Measurements from ENCODE around the gene ARHGAP24. TPM values are rescaled to one million over a fixed set of nuclear protein-coding genes. Genes with fewer than 3 reads are reported as not detected.

ARHGAP24 gene
- total RNA-seq, 1 experiment from 2014 or later = 1.3 TPM

GRCh38 chr4:85940151-85940550 lies 465.2 kb downstream of the ARHGAP24 start:
- H3K9ac ChIP-seq (ENCODE audit: low read length) = no peak overlapping the region
- H3K27me3 ChIP-seq (ENCODE audit: insufficient read depth, low read length) = no peaks in the 10 kb centered on the region
- H3K27ac ChIP-seq (ENCODE audit: low read depth, low read length) = no peak overlapping the region
- no peaks in the 10 kb centered on the region for H3K79me2 ChIP-seq (ENCODE audit: insufficient read depth, low read length)
- ChIA-PET RAD21 (ENCODE audit: low non-redundant PET in 1 of 2, low total read pairs in 2 of 2, uncharacterized antibody in 2 of 2, unreplicated experiment in 2 of 2) (no interaction called here), POLR2A (no interaction called here), CTCF (no interaction called here)
- intact Hi-C loops (cut with micrococcal nuclease) = no loop called here
- TF ChIP-seq EGR1 (IDR thresholded peaks at IDR 0.05; ENCODE audit: low read depth) = no peak
- TF ChIP-seq MAX (IDR thresholded peaks at IDR 0.05) = no peak
- TF ChIP-seq JUND (IDR thresholded peaks at IDR 0.05) = no peak
- TF ChIP-seq SRF (IDR thresholded peaks at IDR 0.05; ENCODE audit: low read depth) = no peak
- no peak for TF ChIP-seq ATF3 (IDR thresholded peaks at IDR 0.05)
- TF ChIP-seq SIN3A (IDR thresholded peaks at IDR 0.05; ENCODE audit: low read depth) = no peak
- TF ChIP-seq YY1 (IDR thresholded peaks at IDR 0.05; ENCODE audit: extremely low read depth, insufficient replicate concordance, low read depth, low read length) = no peak
- ATAC-seq (no peak), DNase-seq (ENCODE audit: low read depth, low spot score) (no peak)
- no peaks in the 10 kb centered on the region for H3K4me1 ChIP-seq (ENCODE audit: control insufficient read depth in 1 of 2, insufficient read depth in 2 of 2, low read length in 2 of 2)
- no peak overlapping the region for H2AFZ ChIP-seq (ENCODE audit: low read depth, low read length, poor library complexity, severe bottlenecking)
- H3K4me2 ChIP-seq (ENCODE audit: low read length) = no peak overlapping the region
- no peak overlapping the region for H3K4me3 ChIP-seq (replicated peaks in 1 of 2; ENCODE audit: low read depth in 1 of 2, low read length in 2 of 2)
- H3K36me3 ChIP-seq (ENCODE audit: control insufficient read depth in 1 of 2, insufficient read depth in 2 of 2, low read length in 2 of 2) = no peaks in the 10 kb centered on the region
- no peaks in the 10 kb centered on the region for H3K9me2 ChIP-seq (ENCODE audit: insufficient read depth)
- no peaks in the 10 kb centered on the region for H3K9me3 ChIP-seq (ENCODE audit: control insufficient read depth in 1 of 2, insufficient read depth in 1 of 2, low read depth in 1 of 2, low read length in 2 of 2)
- no TSS peak for BruUV-seq (replicated peaks)
- no peaks in the 10 kb centered on the region for H4K20me1 ChIP-seq (ENCODE audit: insufficient read depth)

- ChIA-PET POLR2A (no interaction called here), CTCF (no interaction called here), RAD21 (ENCODE audit: low non-redundant PET in 1 of 2, low total read pairs in 2 of 2, uncharacterized antibody in 2 of 2, unreplicated experiment in 2 of 2) (no interaction called here)
- no TSS peak for BruUV-seq (replicated peaks)
- intact Hi-C loops (cut with micrococcal nuclease) = no loop called here
- H3K4me3 ChIP-seq (replicated peaks in 1 of 2; ENCODE audit: low read depth in 1 of 2, low read length in 2 of 2) = no peak overlapping the region
- TF ChIP-seq RAD21 (IDR thresholded peaks at IDR 0.05; ENCODE audit: low read depth) = no peak
- no peak for TF ChIP-seq ELF1 (IDR thresholded peaks at IDR 0.05; ENCODE audit: borderline replicate concordance, low read depth)
- no peak for TF ChIP-seq JUND (IDR thresholded peaks at IDR 0.05)
- no peaks in the 10 kb centered on the region for H3K79me2 ChIP-seq (ENCODE audit: insufficient read depth, low read length)
- H3K27ac ChIP-seq (ENCODE audit: low read depth, low read length) = no peak overlapping the region
- no peaks in the 10 kb centered on the region for H3K27me3 ChIP-seq (ENCODE audit: insufficient read depth, low read length)
- no peaks in the 10 kb centered on the region for H3K9me2 ChIP-seq (ENCODE audit: insufficient read depth)
- no peak overlapping the region for H3K9ac ChIP-seq (ENCODE audit: low read length)
- H3K4me1 ChIP-seq (ENCODE audit: control insufficient read depth in 1 of 2, insufficient read depth in 2 of 2, low read length in 2 of 2) = no peaks in the 10 kb centered on the region
- no peak overlapping the region for H2AFZ ChIP-seq (ENCODE audit: low read depth, low read length, poor library complexity, severe bottlenecking)
- H3K4me2 ChIP-seq (ENCODE audit: low read length) = no peak overlapping the region
- H3K36me3 ChIP-seq (ENCODE audit: control insufficient read depth in 1 of 2, insufficient read depth in 2 of 2, low read length in 2 of 2) = no peaks in the 10 kb centered on the region
- ATAC-seq = no peak
- no peaks in the 10 kb centered on the region for H4K20me1 ChIP-seq (ENCODE audit: insufficient read depth)
- H3K9me3 ChIP-seq (ENCODE audit: control insufficient read depth in 1 of 2, insufficient read depth in 1 of 2, low read depth in 1 of 2, low read length in 2 of 2) = no peaks in the 10 kb centered on the region
- DNase-seq (ENCODE audit: low read depth, low spot score) = no peak
Measured at GRCh38 chr4:85942107-85942506, 467.2 kb downstream of the ARHGAP24 start.
